ENCODE results near the gene THRB.
A peak's percentile ranks its signal among the peaks of the same experiment; 100 is the strongest.

The THRB gene

DNA sequence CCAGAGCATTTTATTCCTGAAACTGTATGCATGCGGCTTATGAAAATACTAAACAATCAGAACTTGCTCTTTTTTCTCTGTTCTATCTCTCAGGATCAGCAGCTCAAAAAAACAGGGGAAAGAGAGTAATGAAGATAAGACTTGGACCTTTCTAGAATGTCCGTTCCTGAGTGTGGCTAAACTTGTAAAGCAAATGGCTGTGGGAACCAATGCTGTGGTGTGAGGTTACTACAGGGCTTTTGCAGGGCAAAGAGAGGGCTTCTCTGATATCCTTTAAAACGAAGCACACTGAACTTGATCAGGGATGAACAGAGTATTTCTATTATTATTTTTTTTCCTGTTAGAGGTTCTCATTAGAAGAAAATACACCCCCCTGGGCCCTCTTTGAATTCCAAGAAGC, 223.4 kb downstream of the THRB start:
- no peak for DNase-seq (ENCODE audit: low read depth, low spot score)

DNA sequence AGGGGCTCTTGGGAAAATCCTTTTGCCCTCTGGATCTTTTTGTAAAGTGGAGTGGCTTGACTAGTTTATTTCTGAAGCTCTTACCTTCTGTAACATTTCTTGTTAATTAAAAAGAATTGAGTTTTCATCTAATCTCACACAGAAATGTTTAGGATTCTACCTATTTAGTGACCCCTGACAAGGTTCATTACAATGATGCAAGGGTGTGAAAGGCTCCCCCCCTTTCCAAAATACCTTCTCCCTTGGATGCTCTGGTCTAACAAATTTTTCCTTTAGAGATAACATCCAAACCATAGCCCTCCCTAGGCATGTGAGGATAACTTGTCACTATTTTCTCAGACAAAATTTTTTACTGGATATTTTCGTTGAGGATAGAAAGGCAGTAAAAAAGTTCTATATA, 223.9 kb downstream of the THRB start:
- DNase-seq (ENCODE audit: low read depth, low spot score), result no peak

DNA sequence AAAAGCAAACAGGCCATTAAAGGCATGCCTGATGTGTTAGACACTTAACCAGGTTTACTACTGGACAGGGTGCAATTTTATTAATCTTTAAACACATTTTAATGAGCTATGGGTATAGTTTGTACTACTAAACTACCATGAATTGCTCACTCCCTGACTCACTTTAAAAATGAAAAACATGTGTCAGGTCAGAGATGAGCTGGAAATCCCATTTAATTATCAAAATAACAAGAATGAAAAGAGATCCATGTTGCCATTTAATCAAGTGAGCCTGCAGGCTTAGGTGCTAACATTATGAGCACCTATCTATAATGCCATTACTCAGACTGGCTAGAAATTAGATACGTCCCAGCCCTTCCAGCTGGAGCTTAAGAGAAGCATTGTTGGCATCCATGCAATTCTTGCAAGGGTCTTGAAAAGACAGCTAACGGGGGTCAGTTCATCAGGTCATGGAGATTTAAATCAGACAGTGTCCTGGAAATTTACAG, 224.4 kb downstream of the THRB start:
- DNase-seq (ENCODE audit: low read depth, low spot score), result no peak

DNA sequence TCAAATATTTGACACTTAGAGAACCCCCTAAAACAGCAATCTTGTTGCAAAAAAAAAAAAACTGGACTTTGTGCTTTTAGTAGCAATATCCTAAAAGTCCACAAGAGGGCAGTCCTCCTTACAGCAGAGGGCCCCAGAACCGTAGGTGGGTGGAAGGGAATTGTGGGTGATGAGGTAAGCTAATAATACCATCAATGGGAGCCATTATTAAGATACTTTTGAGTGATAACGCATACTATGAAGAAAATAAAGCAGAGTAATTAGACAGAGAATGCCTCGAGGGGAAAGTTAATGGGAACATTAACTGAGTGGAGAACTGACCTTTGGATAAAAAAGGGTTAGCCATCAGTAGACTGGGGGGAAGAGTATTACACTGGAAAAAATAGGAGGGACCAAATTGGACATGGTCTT, 229.9 kb downstream of the THRB start:
- DNase-seq (ENCODE audit: low read depth, low spot score), result peak; percentile 62

DNA sequence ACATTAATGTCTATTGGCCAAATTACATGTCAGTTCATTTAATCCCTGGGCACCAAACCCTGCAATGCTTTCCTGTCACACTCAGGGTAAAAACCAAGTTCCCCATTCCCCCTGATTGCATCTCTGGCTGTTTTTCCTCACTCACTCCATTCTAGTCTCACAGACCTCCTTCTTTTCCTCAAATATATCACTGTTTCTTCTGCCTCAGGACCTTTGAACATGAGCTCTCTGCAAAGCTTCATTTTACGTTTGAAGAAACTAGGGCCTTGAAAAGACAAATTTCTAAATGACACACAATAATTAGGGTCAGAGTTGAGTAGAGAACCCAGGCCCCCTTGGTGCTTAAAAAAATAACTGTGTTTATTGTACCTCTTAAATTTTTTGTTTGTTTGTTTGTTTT, 230.6 kb downstream of the THRB start:
- DNase-seq (ENCODE audit: low read depth, low spot score), result no peak

DNA sequence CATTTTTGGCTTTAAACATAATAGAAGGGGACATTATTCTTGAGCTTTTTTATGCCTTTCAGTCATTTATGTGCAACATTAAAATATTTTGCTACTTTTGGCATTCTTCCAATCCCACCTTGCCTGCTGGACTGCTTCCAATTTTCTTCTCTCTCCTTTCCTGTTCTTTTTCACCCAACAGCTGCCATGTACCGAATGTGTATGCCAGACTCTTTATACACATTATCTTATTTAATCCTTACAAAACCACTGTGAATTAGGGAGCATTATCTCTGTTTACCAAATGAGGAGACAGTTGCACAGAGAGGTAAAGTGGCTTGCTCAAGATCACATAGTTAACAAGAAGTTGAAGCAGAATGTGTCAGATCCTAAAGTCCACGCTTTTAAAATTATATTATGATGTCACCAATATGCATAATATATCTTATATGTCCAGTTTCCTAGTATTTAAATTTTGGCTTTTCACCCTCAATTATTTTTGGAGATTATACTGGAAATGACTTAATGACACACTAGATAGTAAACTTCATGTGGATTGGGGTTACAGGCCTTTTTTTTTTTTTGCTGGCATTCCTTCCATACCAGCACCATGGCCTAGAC, 231.5 kb downstream of the THRB start:
- no peak for DNase-seq (ENCODE audit: low read depth, low spot score)

DNA sequence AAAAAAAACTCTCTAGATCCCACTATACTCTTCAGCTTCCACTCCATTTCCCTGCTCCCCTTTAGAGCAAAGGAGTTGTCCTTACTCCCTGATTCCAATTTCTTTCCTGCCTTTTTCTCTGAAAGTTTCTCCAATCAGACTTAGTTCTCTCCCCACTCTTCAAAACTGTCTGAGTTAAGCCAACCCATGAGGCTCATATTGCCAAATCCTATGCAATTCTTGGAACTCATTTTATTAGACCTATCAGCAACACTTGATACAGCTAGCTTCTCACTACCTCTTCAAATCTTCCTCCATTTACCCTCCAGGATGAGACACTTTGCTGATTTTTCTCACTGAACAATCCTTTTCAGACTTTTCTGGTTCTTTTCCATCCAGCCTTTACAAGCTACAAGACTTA, 233.1 kb downstream of the THRB start:
- no peak for DNase-seq (ENCODE audit: low read depth, low spot score)

DNA sequence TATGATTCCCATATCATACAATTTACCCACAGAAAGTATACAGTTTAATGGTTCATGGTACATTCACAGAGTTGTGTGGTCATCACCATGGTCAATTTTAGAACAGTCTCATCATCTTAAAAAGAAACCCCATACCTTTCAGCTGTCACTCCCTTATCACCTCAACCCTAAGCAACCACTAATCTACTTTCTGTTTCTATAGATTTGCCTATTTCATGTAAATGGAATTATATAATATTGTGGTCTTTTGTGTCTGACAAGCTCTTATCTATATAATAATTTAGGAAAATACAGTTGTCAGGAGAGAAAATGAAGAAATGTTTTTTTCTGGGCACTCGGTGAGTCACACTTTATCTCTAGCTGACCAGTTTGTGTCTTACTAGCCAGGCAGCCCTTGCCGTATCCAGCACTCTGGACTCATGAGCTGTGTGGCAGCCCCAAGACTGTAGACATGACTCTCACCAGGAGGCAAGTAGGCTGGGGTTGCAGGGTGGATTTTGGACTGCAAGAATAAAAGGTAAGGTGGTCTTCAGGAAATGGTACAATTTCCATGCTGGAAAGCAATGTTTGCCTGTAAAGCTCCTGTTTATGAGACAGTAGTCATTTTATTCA, 234.6 kb downstream of the THRB start:
- DNase-seq (ENCODE audit: low read depth, low spot score), result peak; percentile 61

DNA sequence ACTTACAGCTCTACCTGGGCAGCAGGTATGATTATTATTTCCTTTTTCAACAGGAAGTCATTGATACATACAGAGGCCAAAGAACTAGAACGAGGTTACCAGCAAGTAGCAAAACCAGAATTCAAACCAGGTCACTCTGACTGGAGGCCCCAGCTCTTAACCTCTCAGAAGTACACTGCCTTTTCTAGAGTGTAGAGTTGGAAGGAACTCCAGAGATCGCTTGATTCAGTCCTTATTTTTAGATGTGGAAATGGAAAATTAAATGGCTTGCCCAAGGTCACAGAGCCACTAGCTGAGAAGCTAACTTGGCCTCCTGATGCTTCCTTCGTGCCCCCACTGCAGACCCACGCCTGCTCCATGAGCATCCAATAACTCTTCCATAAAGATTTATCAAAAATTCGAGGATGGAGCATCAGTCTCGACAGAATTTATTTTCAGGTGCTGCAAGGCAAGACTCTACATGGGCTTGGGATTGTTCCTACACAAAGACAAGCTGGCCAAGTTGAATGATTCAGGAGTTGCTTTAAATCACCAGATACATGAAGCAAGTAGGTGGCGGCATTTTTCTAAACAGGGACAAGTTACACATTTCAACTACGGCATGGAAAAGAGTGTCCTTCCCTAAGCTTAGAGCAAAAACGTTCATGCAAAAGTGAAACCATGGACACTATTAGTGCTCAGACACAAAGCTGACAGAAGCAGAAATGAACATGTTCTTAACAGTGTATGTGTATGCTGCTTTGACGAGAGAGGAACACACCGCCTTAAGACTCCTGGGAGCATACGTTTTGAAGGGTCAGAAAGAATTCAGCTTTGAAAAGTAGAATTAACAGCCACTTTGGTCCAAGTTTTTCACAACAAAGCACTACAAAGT, 235.7 kb downstream of the THRB start:
- no peak for DNase-seq (ENCODE audit: low read depth, low spot score)

DNA sequence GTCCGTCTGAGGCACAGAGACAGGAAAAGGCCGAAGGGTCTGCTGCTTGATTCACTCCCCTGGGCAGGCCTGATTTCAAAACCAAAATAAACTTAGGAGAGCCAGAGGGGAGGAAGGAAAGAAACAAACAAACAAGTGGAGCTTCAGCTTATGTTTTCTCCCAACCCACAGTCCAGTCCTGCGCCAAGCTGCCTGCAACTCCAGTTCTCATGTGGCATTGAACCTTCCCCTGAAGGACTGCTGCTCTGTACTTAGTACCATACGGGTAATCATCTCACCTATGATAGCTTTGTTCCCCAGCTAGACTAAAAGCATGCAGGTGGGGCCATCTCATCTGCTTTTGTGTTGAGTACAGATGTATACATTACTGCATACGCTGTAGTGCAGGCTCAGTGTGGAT, 236.4 kb downstream of the THRB start:
- no peak for DNase-seq (ENCODE audit: low read depth, low spot score)

DNA sequence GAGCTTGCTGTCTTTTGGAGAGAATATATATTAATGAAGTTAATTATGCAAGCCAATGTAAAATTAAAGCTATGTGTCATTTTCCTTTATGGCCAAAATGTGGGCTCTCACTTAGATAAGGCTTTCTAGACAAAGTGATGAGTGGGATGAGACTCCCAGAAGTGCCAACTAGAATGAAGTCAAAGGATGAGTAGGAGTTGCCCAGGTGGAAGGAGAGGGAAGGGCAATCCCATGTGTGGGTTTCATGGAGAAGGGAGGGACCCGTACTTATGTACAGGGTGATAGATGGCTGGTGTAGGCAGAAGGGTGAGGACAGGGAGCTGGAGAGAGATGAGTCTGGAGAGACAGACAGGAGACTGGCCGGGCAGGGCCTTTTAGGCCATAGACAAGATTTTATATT, 239.2 kb downstream of the THRB start:
- DNase-seq (ENCODE audit: low read depth, low spot score), result no peak

DNA sequence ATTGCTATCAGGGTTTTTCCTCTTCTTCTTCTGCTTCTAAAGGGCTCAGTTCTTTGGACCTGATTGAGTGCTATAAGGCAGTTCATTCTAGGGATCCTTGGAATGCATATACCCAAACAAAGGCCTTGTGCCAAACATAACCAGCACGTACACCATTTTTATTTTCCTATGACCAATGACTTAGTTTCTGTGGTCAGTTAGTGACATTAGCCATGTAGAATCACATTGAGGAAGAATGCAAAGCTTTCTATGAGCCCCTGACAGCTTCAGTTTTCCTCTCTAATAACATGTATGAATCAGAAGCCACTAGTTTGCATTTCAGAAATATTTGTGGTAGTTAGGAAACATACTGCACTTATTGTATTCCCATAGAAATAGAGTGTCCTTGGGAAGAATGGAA, 240.0 kb downstream of the THRB start:
- DNase-seq (ENCODE audit: low read depth, low spot score), result peak; percentile 86

DNA sequence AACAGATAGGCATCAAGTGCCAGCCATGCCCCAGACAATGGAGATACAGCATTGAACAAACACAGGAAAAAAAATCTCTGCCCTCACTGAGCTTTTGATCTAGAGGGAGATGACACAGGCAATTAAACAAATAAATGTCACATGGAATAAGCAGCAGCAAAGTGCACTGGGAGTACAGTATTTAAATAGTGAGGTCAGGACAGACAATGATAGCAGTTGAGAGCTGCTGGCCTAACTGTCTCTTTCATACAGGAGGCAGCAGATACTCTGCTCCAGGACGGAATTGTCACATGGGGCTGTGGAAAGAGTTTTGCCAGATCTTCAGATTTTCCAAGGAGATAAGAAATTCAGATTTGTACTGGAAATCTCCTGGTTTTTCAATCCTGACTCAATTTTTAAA, 241.3 kb downstream of the THRB start:
- DNase-seq (ENCODE audit: low read depth, low spot score), result no peak

DNA sequence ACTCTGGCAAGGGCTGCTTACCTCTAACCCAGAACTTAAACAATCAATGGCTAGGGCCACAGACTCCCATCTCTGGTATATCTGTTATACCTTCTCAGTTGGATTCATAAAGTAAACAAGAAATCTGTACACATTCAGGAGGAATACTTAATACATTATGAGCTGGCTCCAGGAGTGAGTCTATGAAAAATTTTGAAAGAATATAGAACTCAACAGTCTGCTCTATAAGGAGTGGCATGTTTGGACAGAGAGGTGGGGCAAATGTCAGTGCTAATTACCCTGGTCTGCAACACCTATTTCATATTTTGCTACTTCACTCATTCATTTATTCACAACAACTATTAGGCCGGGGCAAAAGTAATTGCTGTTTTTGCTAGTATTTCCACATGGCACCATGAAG, 245.1 kb downstream of the THRB start:
- no peak for DNase-seq (ENCODE audit: low read depth, low spot score)

DNA sequence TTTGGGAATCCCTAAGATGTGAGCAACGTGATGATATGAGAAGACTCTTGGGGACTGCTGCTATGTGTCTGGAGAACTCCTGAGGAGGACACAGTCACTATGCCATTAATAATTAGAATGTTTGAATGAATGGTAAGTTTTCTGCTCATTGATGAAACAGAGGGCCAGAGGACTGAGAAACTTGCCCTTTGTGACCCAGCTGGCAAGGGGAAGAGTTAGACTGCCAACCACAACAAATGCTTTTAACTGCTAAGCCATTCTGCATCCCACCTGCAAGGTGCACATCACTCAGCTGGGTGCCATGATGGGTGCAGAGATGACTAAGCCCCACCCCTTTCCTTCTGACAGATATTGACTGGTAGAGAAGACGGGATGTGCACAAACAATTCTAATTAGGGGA, 249.6 kb downstream of the THRB start:
- no peak for DNase-seq (ENCODE audit: low read depth, low spot score)

DNA sequence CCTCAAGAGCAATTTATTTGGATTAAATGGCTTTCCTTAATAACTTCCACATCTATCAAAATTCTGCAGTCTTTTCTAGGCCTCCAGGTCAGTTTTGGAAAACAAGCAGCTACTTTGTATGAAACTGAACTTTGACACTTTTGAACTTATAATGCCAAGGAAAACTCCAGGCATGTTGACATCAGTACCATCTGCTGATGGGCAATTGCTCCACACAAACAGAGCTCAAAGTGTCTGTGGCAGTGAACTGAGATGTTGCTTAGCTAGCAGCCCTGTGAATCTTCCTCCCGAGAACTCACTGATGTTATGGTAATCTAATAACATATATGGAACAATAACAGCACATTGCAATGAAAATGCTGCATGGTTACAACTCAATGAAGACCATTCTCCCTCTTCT, 250.2 kb downstream of the THRB start:
- DNase-seq (ENCODE audit: low read depth, low spot score), result no peak

DNA sequence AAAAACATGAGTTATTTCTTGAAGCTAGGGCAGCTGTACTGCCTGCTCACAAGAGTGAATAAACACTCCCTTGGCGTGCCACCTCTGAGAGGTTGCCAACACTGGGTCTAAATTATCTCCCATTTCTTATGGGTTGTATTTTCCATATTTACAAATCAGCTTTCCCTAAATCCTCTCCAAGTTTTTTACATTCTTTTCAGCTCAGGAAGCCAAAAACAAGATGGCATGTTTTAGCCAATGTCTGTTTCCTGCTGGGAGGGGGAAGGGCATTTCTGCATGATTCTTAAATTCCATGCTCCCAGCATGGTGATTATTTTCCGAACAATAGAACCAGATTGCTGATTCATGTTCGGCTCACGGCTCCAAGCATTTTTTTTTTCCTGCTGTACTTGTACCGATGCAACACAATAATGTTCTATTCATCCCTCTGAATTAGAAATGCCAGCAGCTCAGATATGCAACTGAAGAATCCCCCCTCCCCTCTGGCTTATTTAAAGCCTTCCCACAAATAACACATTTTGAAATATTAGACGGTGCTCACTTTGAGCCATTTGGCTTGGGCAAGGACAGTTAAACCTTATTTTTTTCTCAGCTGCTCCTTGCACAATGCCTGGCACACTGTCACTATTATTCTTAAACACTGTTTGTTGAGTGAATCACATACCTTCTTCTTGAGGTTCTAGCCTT, 252.5 kb downstream of the THRB start:
- DNase-seq (ENCODE audit: low read depth, low spot score), result peak; percentile 88

DNA sequence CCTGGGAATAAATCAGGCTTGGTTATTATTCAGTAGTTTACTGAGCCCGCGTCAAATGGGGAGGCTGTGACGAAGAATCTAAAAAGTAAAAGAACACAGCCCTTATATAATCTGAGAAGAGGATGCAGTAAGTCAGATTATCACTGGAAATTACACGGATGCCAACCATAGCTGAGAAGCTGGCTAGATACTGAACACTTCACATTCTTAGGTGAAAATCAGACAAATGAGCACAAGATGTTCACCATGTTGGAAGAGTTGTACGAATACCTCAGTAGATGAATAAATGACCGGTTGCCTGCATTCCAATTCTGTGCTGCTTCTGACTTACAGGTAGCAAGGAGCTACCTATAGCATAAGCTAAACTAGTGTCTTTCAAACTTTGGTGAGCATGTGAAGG, 254.3 kb downstream of the THRB start:
- no peak for DNase-seq (ENCODE audit: low read depth, low spot score)

DNA sequence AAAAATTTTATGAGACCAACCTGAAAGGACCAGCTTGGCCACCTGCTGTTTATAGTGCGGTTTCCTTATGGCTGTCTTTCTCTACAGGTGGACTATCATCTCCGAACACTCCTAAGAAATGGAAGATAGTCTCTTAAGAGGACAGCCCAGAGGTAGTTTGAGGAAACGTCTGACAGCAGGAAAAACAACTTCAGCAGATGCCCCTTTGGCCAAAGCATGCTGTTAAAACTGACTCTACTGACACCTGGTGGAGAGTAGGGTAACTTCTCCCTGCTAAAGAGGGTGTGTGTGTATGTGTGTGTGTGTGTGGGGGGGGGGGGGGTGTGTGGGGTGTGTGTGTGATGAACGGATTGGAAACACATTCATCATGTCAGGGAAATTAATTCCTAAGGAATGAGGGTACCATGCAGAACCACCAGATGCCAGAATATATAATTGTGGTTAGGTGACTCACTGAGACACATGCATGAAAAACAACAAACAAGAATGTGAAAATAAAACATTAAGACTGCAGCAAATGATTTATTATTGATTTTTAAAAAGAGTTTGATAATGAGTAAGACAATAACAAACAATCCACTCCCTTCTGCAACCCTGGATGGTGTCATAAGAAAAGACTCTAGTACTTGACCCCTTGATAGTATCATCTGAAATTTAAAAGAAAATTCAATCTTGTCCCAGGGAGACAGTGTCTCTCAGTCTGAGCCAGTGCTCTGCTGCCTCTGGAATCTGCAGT, 256.5 kb downstream of the THRB start:
- peak; percentile 94 for DNase-seq (ENCODE audit: low read depth, low spot score)

DNA sequence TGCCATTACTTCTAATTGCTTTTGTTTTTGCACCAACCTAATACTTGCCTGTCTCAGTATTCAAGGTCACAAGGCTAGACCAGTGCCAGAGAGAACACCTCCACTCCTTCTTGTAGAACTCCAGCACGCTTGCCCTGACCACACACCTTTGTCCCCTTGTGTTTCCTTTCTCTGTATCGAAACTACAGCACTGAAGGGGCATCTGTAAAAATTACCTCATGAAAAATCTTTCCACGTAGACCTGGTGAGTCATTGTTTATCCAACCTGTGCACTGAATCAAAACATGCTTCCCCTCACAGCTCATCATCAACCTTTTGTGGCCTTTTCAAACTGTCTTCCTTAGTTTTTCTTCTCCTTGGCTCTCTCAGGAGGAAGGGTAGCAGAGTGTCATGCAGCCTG, 259.5 kb downstream of the THRB start:
- DNase-seq (ENCODE audit: low read depth, low spot score), result peak; percentile 26

DNA sequence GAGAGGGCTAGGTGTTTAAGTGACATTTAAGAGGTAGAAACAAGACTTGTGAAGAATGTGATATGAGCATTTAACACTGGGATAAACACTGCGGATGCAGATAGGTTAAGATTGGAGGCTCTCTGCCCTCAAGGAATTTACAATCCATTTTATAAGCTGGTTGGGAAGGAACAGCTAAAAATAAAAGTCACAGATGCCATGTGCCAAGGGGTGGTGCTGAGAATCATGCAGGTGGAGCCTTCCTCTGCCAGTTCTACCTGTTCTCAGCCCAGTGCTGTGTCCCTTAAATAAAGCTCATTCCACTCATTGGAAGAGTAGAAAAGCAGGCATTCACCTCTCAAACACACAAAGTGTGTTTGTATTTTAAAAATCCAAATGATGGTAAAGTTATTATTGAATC, 261.9 kb downstream of the THRB start:
- DNase-seq (ENCODE audit: low read depth, low spot score), result no peak

Measured in astrocyte of the hippocampus (primary cell).